Activated CD4-positive, alpha-beta T cell treated with anti-CD3 and anti-CD28 coated beads, Interleukin-2, amount 10 ng/mL, durations not matched to agents 7 days and 5 days (primary cell): ENCODE measurements around the gene ST3GAL4. TPM values are rescaled to one million over a fixed set of nuclear protein-coding genes. Genes with fewer than 3 reads are reported as not detected.
A peak's percentile ranks its signal among the peaks of the same experiment; 100 is the strongest.

Source experiments
- CTCF ChIA-PET: fragments of 350-600 bp; sonication (Branson Sonifier 250); formaldehyde crosslinking; loops from one replicate; lab custom pipeline; 2021; ENCODE audit warnings: antibody characterized with exemption; lab: Charles Lee
- POLR2A ChIA-PET: fragments of 350-600 bp; sonication (Branson Sonifier 250); formaldehyde crosslinking; loops from one replicate; lab custom pipeline; 2021; ENCODE audit warnings: antibody characterized with exemption; lab: Charles Lee
- DNase-seq: peaks from one replicate; pipeline ENCODE4 v3.0.0-alpha.2; 2020
- H3K27ac Mint-ChIP-seq: one replicate; pipeline ENCODE4 v1.8.0; 2021; ENCODE audit warnings: mild to moderate bottlenecking, moderate library complexity, mixed read lengths
- H3K27me3 Mint-ChIP-seq: one replicate; pipeline ENCODE4 v1.8.0; 2021; ENCODE audit warnings: mixed read lengths
- H3K36me3 Mint-ChIP-seq: one replicate; pipeline ENCODE4 v1.8.0; 2021; ENCODE audit warnings: low read depth, mixed read lengths
- H3K4me1 Mint-ChIP-seq: one replicate; pipeline ENCODE4 v1.8.0; 2021; ENCODE audit warnings: mixed read lengths
- H3K4me3 Mint-ChIP-seq: one replicate; pipeline ENCODE4 v1.8.0; 2021; ENCODE audit warnings: mild to moderate bottlenecking, moderate library complexity, mixed read lengths
- H3K9me3 Mint-ChIP-seq: one replicate; pipeline ENCODE4 v1.8.0; 2021; ENCODE audit warnings: mixed read lengths
- total RNA-seq, 2 experiments: library from RNA; stranded (reverse); gene quantifications; one replicate each; pipeline ENCODE4 v1.2.3, GENCODE V29; 2021

Gene ST3GAL4
- total RNA-seq, 2 experiments from 2014 or later: 7.5 to 7.6 TPM

DNA sequence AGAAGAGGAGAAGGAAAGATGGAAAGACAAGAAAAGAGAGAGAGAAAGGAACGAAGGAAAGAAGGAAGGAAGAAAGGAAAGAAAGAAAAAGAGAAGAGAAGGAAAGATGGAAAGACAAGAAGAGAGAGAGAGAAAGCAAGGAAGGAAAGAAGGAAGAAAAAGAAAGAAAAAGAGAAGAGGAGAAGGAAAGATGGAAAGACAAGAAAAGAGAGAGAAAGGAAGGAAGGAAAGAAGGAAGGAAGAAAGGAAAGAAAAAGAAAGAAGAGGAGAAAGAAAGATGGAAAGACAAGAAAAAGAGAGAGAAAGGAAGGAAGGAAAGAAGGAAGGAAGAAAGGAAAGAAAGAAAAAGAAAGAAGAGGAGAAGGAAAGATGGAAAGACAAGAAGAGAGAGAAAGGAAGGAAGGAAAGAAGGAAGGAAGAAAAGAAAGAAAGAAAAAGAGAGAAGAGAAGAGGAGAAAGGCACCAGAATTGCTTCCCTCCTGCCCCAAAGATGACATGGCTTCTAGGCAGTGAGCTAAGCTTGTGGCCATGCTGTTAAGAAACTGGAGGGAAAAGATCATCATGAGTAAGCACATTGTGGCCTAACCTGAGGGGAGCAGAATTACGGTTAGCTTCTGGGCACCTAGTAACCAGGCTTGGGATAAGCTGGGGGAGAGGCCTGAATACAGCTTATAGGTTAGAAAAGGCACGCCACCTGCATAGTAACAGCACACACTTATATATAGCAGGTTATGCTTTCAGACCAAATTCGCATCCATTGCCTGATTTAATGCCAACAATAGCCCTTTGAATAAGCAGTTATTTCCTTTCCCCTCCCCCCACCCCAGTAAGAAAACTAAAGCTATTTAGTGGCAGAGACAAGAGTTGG, 2.3 kb upstream of the ST3GAL4 start:
- Mint-ChIP-seq H3K27ac (peak overlapping the region; percentile 63), H3K4me1 (peaks cover 51% of the 10 kb centered on the region)
- POLR2A ChIA-PET: interaction anchor here (0.6 to 1.2 kb wide), 2 partner anchors 12 to 34 kb away, joined by 3 read pairs; no protein-coding TSS in a partner anchor

GRCh38 chr11:126354631-126355323, 709 bp upstream of the ST3GAL4 start:
- Mint-ChIP-seq H3K27me3 (no peaks in the 10 kb centered on the region), H3K36me3 (peaks cover 15% of the 10 kb centered on the region), H3K27ac (peak overlapping the region; percentile 95), H3K4me3 (peak overlapping the region; percentile 93), H3K4me1 (peaks cover 50% of the 10 kb centered on the region), H3K9me3 (no peaks in the 10 kb centered on the region)
- DNase-seq: no peak
- CTCF ChIA-PET: interaction anchor here (1.0 to 1.9 kb wide), 2 partner anchors 10 to 42 kb away, joined by 3 to 4 read pairs; no protein-coding TSS in a partner anchor
- POLR2A ChIA-PET: interaction anchor here (0.6 to 1.0 kb wide), 2 partner anchors 19 to 36 kb away, joined by 3 to 5 read pairs; no protein-coding TSS in a partner anchor

More for the DNA sequence above, 2.3 kb upstream of the ST3GAL4 start:
- CTCF ChIA-PET: interaction anchor here (0.7 to 1.9 kb wide), 2 partner anchors 9 to 42 kb away, joined by 3 to 4 read pairs; no protein-coding TSS in a partner anchor
- no peaks in the 10 kb centered on the region for H3K27me3 Mint-ChIP-seq
- no peaks in the 10 kb centered on the region for H3K9me3 Mint-ChIP-seq
- DNase-seq: no peak
- H3K4me3 Mint-ChIP-seq: peak overlapping the region; percentile 59
- H3K36me3 Mint-ChIP-seq: peaks cover 17% of the 10 kb centered on the region

GRCh38 chr11:126355926-126356897, 726 bp downstream of the ST3GAL4 start:
- Mint-ChIP-seq H3K9me3 (no peaks in the 10 kb centered on the region), H3K4me1 (peaks cover 42% of the 10 kb centered on the region), H3K27me3 (no peaks in the 10 kb centered on the region), H3K4me3 (peak overlapping the region; percentile 77), H3K36me3 (peaks cover 6% of the 10 kb centered on the region), H3K27ac (peak overlapping the region; percentile 86)
- ChIA-PET CTCF (interaction anchor here (1.0 to 2.2 kb wide), 4 partner anchors 21 to 63 kb away, joined by 3 to 7 read pairs (median 6); no protein-coding TSS in a partner anchor), POLR2A (interaction anchor here (1.0 kb wide), 1 partner anchor 37 kb away, joined by 5 read pairs; no protein-coding TSS in a partner anchor)
- DNase-seq: no peak

GRCh38 chr11:126357055-126357962, 1.8 kb downstream of the ST3GAL4 start:
- ChIA-PET POLR2A (no interaction called here), CTCF (interaction anchor here (0.6 to 2.2 kb wide), 5 partner anchors 14 to 62 kb away, joined by 3 to 7 read pairs (median 5); no protein-coding TSS in a partner anchor)
- Mint-ChIP-seq H3K27me3 (no peaks in the 10 kb centered on the region), H3K4me3 (peak overlapping the region; percentile 77), H3K9me3 (no peaks in the 10 kb centered on the region), H3K36me3 (peaks cover 5% of the 10 kb centered on the region), H3K4me1 (peaks cover 35% of the 10 kb centered on the region), H3K27ac (peak overlapping the region; percentile 48)
- no peak for DNase-seq

DNA sequence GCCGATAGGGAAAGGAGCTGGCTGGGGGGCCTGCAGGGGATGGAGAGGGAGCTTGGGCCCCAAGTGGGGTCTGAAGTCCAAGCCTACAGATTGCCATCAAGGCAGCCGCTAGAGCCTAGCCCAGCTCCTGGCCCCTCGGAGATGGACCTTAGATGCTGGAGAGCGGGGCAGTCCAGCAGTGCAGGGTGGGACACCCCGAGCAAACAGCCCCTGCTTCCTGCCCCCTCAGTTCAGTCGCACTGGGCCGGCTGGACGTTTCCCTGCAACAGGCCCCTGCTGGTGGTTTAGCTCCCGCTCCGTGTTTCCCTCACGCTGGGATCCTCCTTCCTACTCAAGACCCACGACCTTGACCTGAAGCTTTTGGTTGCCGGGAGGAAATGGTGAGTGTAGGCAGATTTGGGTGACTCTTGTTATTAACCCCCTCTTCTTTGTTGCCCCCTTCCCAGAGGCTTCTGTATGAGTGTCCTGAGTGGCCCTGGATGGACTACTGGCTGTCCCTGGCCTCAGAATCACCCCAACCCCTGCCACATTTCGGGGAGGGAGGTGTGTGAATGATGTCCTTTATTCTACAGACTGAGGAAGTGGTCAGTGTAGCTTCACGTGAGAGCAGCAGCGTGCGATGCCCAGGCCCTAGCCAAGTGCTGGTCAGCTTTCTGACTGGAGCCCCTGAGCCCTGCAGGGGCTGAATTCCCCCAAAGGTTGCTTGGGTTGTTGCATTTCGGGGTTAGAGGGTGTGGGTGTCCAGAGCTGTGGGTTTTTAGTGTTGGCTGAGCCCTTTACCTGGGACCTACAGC, 2.7 kb downstream of the ST3GAL4 start:
- ChIA-PET POLR2A (no interaction called here), CTCF (interaction anchor here (0.6 to 1.4 kb wide), 2 partner anchors 23 to 57 kb away, joined by 3 to 7 read pairs; no protein-coding TSS in a partner anchor)
- Mint-ChIP-seq H3K36me3 (peaks cover 5% of the 10 kb centered on the region), H3K27ac (no peak overlapping the region), H3K9me3 (no peaks in the 10 kb centered on the region), H3K4me3 (no peak overlapping the region), H3K4me1 (peaks cover 26% of the 10 kb centered on the region), H3K27me3 (no peaks in the 10 kb centered on the region)
- DNase-seq: no peak

DNA sequence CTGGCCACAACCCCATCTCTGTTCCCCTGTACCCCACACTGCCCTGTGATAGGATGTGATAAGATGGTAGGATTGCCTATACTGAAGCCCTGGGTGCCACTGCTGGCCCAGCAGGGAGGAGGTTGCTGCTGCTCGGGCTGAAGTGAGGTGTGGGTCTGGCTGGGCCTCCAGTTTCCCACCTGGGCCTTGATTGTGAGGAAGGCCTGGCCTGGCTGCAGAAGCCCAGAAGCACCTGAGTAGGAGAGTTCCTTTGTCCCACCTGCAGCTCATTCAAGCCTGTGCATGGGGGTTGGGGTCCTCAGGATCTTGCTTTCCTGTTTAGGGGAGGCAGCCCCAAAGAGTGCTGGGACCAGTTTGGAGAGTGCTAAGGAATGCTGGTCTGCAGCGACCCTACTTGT, 3.3 kb downstream of the ST3GAL4 start:
- Mint-ChIP-seq H3K4me3 (no peak overlapping the region), H3K27me3 (no peaks in the 10 kb centered on the region), H3K27ac (no peak overlapping the region), H3K4me1 (peaks cover 20% of the 10 kb centered on the region), H3K36me3 (peaks cover 5% of the 10 kb centered on the region), H3K9me3 (no peaks in the 10 kb centered on the region)
- ChIA-PET CTCF (interaction anchor here (1.2 kb wide), 1 partner anchor 10 kb away, joined by 3 read pairs; no protein-coding TSS in a partner anchor), POLR2A (no interaction called here)
- no peak for DNase-seq

DNA sequence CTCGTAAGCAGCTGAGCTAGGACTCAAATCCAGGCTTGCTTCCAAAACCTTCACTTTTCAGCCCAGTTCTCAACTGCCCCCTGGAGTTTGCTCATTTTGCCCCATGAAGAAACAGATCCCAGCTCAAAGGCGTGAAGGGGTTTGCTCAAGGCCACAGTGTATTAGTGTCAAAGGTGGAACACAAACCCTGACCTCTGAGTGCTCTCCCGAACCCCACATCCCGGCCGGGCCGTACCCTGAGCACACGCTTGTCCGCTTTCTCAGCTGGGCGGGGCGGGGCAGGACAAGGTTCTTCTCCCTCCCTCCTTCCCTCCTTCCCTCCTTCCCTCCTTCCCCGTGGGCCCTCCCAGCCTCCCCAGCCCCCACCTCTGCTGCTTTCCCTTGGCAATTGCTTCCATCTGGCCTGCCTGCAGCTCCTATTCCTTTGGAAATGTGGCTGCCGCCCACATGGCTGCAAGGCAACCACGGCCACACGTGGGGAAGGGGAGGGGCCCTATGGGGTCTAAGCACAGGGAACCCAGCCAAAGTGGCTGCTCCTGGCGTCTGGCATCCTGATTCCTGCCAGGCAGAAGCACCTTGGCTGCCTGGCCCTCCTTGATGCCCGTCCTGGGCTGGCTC, 4.1 kb downstream of the ST3GAL4 start:
- Mint-ChIP-seq H3K4me3 (no peak overlapping the region), H3K36me3 (peaks cover 4% of the 10 kb centered on the region), H3K27ac (no peak overlapping the region), H3K27me3 (no peaks in the 10 kb centered on the region), H3K4me1 (peaks cover 14% of the 10 kb centered on the region), H3K9me3 (no peaks in the 10 kb centered on the region)
- POLR2A ChIA-PET: interaction anchor here (0.6 kb wide), 1 partner anchor 440 kb away, joined by 4 read pairs; no protein-coding TSS in a partner anchor
- CTCF ChIA-PET: interaction anchor here (0.9 to 1.4 kb wide), 4 partner anchors 9 to 121 kb away, joined by 3 to 5 read pairs (median 4); no protein-coding TSS in a partner anchor
- no peak for DNase-seq

DNA sequence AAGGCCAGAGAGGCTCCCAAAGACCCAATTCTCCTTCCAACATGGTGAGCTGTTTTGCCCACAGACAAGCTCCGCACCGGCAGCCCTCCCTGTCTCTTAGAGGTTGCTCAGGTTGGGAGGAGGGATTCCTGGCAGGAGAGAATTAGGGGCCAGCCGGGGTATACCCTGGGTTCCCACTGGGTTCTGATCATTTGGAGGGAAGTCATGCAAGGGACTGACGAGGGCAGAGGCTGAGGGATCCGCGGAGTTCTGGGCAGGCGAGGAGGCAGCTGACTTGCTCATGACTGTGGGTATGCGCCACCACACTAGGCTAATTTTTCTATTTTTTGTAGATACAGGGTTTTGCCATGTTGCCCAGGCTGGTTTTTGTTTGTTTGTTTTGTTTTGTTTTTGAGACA, 4.6 kb downstream of the ST3GAL4 start:
- Mint-ChIP-seq H3K36me3 (no peaks in the 10 kb centered on the region), H3K27ac (no peak overlapping the region), H3K9me3 (no peaks in the 10 kb centered on the region), H3K27me3 (no peaks in the 10 kb centered on the region), H3K4me1 (peaks cover 9% of the 10 kb centered on the region), H3K4me3 (no peak overlapping the region)
- no peak for DNase-seq
- CTCF ChIA-PET: interaction anchor here (0.9 to 1.4 kb wide), 5 partner anchors 9 to 120 kb away, joined by 3 to 5 read pairs (median 4); no protein-coding TSS in a partner anchor
- POLR2A ChIA-PET: no interaction called here

DNA sequence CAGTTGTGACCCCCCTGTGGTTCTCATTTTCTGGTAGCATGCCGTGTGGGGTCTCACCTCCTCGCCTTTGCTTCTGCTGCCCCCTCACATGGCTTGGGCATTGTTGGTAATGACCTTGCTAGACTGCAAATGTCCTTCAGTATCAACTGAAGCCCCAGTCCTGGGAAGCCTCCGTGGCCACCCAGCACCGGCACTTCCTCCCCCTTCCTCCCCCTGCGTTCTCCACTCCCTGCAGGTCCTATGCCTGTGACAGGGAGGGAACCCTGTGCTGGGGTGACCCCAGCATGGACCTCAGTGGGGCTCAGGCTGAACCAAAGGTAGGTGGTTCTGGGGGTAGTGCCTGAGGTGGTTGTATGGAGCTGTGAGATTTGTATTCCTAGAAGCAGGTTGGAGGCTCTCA, 5.9 kb downstream of the ST3GAL4 start:
- H3K27ac Mint-ChIP-seq: no peak overlapping the region
- ChIA-PET POLR2A (no interaction called here), CTCF (interaction anchor here (0.7 to 1.0 kb wide), 2 partner anchors 50 to 1734 kb away, joined by 3 read pairs; no protein-coding TSS in a partner anchor)
- DNase-seq: no peak
- H3K4me3 Mint-ChIP-seq: no peak overlapping the region
- H3K4me1 Mint-ChIP-seq: peaks cover 7% of the 10 kb centered on the region
- H3K9me3 Mint-ChIP-seq: no peaks in the 10 kb centered on the region
- no peaks in the 10 kb centered on the region for H3K27me3 Mint-ChIP-seq
- H3K36me3 Mint-ChIP-seq: no peaks in the 10 kb centered on the region
